Neural progenitor cell (in vitro differentiated cells): ENCODE measurements around the gene VHLL.

Experiments
- EZH2 ChIP-seq: fragments of 200-600 bp; sonication (generic); IDR thresholded peaks from 2 replicates; pipeline ENCODE4 v1.6.1; 2017; ENCODE audit warnings: antibody characterized with exemption, mild to moderate bottlenecking, moderate library complexity
- TF ChIP-seq, protein P1 (sequence below): fragments of 200-600 bp; sonication (generic); IDR thresholded peaks from 2 replicates; pipeline ENCODE4 v1.5.1; 2017; ENCODE audit warnings: antibody characterized with exemption, mild to moderate bottlenecking

DNA sequence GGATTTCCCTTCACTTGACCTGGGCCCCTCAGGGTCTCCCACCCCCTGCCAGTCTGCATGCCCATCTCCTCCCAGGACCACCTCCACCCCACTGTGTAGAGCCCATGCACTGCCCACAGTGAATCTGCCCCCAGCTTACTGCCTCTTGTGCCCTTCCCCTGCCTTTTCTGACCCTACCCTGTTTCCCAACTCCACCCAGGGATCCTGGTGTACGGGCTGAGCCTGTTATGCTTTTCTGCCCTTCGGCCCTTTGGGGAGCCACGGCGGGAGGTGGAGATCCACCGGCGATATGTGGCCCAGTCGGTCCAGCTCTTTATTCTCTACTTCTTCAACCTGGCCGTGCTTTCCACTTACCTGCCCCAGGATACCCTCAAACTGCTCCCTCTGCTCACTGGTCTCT, 13.0 kb downstream of the VHLL start:
- TF ChIP-seq, protein P1, sequence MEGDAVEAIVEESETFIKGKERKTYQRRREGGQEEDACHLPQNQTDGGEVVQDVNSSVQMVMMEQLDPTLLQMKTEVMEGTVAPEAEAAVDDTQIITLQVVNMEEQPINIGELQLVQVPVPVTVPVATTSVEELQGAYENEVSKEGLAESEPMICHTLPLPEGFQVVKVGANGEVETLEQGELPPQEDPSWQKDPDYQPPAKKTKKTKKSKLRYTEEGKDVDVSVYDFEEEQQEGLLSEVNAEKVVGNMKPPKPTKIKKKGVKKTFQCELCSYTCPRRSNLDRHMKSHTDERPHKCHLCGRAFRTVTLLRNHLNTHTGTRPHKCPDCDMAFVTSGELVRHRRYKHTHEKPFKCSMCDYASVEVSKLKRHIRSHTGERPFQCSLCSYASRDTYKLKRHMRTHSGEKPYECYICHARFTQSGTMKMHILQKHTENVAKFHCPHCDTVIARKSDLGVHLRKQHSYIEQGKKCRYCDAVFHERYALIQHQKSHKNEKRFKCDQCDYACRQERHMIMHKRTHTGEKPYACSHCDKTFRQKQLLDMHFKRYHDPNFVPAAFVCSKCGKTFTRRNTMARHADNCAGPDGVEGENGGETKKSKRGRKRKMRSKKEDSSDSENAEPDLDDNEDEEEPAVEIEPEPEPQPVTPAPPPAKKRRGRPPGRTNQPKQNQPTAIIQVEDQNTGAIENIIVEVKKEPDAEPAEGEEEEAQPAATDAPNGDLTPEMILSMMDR: no peak
- no peak for TF ChIP-seq EZH2
